Measurements from ENCODE around the gene DBN1.
"Not testable (repeated sequence)": the region's sequence is repeated elsewhere in the genome, so short reads cannot be mapped to it uniquely, and the experiment has no call there.

Gene DBN1

DNA sequence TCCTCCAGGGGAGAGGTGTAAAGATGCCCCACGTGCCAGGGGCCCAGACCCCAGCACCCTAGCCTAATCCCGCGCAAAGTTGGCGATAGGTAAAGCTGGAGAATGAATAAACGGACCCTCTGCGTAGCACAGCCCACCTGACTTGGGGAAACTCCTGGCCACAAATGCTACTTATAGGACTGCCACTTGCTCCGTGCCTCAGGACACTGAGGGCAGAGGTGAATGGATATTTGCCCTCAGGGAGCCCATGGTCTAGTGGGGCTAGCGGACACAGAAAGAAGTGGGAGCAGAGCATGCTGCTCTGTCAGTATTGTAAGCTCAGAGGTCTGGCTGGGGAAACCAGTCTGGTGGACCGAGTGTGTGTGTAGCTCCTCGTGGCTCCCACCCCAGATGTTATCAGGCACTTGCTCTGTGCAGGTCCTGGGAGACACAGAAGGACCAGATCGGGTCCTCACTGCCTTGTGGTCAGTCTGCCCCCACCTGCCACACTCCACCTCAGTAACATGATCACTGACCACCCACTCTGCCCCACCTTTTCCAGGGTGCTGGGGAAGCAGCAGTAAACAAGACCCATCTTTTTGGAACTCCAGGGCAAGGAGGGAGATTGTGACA, 46.1 kb downstream of the DBN1 start:
- no peak for DNase-seq

DNA sequence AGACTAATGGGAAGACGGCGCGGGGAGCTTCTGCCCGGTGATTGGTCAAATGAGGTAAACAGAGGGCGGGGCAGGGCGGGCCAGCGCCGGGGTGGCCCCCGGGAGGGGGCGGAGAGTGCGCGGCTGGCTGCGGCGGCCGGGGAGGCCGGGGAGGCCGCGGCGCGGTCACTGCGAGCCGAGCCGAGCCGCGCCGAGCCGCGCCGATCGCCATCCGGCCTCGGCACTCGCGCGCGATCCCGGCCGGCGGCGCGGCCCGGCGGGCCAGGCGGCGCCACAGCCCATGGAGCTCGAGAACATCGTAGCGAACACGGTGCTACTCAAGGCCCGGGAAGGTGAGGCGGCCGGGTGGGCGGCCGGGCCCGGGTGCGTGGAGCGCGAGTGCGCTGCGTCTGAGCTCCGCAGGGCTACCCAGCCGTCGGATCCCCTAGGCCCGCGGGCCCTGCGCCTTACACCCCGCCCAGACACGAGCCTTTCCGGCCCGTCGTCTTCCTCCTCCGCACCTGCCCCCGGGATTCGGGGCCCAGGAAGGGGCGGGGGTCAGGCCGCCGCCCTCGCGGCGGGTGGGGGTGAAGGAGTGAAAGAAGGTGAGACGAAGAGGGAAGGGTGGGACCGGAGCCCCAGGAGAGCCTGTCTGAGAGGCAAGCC, 46.7 kb downstream of the DBN1 start, which contains the start of gene GRK6:
GRK6 (plus strand) TSS at position 111 of the 645 bp plus-strand sequence; CDS start at position 281, 170 bp downstream.
- peak; percentile 49 to 58 for DNase-seq

DNA sequence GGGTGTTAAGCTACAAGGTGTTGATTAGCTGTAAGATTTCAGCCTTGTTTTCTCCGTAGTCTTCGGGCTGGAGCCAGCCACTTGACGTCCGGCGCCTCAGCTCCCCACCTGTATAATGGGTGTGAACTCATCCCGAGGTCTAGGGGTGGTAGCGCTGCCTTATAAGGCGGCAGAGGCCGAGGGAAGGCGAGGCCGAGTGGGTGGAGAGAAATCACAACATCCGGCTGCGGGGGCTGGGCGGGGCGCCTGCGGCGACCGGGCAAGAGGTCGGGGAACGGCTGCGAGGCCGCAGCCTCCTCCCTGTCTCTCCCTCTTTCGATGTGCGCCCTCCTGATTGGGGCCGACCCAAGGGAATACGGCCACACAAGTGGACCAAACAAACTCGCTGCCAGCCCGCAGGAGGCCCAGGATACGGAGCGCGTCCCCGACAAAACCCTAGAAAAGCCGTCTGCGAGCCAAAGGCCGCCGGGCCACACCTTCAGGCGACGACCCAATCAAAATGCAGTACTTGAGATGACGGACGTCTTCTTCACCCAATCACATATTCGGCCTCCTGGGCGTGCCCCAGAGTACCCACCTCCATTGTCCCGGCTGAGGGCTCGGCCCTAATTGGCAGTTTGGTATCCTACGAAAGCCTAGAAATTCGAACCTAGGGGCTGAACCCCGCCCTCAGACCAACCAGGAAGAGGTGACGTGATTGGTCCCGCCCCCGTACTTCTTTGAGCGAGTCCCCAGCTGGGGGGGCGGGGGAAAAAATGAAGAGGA, 47.5 kb downstream of the DBN1 start:
- DNase-seq: peak; percentile 100

DNA sequence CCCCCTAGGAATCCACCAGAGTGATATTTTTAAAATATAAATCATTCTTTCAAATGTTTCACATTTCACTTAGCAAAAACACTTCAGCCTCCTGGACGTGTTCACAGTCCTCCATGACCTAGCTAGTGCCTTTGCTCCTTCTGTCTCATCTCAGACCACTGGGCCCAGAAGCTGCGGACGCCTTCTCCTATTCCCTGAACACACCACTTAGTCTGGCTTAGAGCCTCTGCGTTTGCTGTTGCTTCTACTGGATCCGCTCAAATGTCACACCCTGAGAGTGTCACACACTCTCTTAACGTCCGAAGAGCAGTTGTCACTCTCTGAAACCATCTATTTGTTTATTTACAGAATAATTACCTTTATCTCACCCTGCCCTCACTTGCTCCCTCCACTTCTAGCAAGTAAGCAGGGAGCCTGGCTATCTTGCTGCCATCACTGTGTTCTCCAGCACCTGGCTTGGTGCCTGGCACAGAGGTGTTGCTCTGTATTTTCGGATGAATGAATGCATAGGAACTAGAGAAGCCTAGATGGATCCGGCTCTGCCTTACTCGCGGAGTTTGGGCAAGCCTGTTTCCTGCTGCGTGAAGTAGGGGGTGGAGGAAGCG, 48.1 kb downstream of the DBN1 start:
- DNase-seq: no peak

DNA sequence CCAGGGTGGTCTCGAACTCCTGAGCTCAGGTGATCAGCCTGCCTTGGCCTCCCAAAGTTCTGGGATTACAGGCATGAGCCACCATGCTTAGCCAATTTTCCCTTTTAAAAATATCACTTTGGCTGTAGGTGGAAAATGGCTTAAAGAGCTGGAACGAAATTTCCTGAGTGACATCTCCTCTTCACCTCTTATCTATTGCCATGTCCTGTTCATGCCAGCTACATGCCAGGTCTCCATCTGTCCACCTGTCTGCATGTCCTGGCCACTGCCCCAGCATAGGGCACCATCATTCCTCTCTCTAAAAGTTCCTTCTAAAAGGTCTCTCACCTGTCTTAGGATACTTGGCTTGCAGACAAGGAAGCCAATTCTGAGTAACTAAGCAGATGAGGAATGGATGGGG, 49.8 kb downstream of the DBN1 start:
- DNase-seq: no peak

DNA sequence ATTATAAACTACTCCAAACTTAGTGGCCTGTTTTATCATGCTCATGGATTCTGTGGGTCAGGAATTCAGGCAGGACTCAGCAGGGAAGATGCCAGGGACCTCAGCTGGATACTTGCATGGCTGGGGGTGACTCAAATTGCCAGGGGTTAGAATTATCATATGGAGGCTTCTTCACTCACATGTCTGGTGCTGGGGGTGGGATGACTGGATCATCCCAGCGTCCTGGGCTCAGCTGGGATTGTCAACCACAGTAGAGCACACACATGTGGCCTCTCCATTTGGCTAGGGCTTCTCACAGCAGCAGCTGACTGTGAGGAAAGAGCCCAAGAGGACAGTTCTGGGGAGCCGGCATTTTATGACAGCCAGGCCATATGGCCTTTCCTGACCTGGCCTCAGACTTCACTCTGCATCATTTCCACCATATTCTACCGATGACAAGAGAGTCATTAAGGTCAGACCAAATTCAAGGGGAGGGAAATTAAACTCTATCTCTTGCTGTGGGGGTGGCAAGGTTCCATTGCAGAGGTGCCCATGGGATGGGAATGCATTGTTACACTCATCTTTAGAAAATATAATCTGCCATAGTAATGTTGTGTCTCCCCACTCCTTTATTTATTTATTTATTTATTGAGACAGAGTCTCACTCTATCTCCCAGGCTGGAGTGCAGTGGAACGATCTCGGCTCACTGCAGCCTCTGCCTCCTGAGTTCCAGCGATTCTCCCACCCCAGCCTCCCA, 52.2 kb downstream of the DBN1 start:
- no peak for DNase-seq

DNA sequence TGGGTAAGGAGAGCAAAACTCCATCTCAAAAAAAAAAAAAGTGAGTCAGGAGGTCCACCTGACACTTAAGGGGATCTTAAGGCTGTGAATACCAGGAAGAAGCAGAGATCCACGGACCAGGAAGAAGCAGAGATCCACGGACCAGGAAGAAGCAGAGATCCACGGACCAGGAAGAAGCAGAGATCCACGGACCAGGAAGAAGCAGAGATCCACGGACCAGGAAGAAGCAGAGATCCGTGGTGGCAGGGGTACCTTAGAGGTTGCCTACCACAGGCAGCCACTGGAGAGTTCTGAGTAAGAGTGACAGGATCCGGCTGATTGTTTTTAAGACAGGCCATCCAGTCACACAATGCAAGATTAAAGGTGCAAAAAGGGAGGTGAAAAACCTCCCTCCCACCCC, 53.0 kb downstream of the DBN1 start:
- not testable (repeated sequence) for DNase-seq

DNA sequence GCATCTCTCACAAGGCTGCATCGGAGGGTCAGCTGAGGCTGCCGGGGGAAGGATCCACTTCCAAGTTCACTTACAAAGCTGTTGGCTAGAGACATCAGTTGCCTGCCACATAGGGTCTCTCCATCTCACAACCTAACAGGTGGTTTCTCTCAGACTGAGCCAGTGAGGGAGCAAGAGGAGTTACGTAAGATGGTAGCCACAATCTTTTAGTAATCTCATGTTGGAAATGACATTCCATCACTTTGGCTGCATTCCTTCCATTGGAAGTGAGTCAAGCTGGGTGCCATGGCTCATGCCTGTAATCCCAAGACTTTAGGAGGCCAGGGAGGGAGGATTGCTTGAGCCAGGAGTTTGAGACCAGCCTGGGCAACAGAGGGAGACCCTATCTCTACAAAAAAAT, 54.4 kb downstream of the DBN1 start:
- DNase-seq: no peak

DNA sequence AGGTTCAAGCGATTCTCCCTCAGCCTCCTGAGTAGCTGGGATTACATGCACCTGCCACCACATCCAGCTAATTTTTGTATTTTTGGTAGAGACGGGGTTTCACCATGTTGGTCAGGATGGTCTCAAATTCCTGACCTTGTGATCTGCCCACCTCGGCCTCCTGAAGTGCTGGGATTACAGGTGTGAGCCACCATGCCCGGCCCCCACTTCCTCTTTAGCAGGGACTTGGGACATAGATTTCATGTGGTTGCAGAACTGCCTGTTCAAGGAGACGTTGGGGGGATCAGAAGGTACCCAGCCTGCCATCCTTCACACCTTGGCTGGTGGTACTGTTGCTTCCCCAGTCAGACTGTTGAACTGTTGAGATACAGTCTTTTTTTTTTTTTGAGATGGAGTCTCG, 56.4 kb downstream of the DBN1 start:
- not testable (repeated sequence) for DNase-seq

DNA sequence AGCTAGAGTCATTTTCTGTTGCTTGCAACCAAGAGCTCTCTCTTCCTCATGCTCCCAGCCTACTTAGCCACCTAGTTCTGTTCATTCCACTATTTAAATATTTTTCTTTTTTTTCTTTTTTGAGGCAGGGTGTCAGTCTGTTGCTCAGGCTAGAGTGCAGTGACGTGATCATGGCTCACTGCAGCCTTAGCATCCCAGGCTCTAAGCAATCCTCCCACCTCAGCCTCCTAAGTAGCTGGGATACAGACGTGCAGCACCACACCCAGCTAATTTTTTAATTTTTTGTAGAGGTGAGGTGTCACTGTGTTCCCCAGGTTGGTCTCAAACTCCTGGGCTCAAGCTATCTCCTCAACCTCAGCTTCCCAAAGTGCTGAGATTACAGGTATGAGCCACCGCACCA, 59.0 kb downstream of the DBN1 start:
- no peak for DNase-seq

DNA sequence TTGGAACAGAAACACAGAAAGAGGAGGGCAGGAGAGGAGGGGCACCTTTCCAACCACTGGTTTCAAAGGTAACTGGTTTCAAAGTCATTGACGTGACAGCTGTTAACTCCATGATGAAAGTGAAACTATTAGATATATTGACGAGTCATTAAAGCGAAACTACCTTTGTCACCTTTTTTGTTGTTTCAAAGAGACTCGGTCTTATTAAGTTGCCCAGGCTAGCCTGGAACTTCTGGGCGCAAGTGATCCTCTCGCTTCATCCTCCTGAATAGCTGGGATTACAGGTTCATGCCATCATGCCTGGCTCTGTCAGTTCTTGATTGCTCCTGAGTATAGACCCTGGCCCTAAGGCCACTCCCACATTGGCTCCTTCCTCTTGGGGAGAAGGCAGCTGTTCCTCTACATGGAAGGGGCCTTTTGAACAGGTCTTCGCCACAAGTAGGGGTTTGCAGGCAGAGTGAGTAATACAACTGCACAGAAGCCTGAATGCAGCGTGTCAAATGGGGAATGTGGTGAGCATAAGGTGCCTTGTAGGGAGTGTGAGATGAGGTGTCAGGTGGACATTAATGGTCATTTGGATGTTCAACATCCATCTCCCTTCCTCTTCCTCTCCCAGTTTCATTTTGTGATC, 60.7 kb downstream of the DBN1 start:
- no peak for DNase-seq

DNA sequence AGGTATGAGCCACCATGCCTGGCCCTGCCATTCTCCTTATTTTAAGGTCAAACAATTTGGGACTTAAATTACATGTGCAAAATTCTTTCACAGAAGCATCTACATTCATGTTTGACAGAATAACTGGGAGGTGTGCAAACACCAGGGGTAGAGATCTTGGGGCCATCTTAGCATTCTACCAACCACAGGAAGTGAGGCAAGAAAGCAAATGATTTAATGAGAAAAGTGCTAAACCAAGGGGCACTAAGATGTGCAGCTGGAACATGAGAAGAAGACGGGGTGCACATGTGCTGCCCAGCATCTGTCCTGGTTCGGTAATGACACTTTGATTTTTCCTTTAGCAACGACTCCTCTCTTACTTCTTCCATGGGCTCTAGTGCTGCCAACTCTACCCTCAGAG, 62.9 kb downstream of the DBN1 start:
- DNase-seq: no peak

DNA sequence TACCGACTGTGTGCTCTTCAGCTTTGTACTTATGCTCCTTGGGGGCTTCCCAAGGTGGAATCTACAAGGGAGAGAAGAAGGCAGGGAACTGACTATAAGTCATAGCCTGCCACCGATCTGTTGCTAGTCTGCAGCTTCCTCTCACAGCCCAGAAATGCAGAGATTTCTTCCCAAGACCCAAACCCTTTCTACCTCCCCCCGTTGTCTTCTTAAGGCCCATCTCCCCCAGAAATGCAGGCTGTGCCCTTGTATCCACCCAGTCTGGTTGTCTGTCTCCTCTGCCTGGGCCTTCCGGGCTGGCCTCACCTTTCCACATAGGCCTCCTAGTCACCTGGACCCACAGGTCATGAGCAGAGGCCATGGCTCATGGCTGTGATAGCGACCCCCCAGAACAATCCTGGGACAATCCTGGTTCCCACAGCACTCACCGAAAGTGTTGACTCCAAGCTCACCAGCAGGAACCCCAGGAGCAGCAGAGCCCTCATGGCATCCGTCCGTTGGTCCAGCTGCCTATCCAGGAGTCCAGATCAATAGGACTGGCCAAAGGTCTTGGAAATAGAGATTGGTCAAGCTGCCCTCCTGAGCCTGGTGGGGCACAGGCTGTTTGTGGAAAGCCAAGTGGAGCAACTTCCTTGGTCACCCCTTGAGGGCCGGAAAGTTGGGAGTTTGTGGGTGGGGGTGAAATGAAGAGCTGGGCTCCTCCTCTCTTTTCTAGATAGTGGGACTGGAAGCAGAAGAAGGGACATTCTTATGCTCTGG, 64.2 kb downstream of the DBN1 start, which contains the start of gene F12:
F12 (minus strand) TSS at position 522 of the 759 bp plus-strand sequence; CDS start at position 485, 37 bp downstream.
- no peak for DNase-seq

Data from activated CD4-positive, alpha-beta T cell treated with anti-CD3 and anti-CD28 coated beads, Interleukin-2, amount 50 U/mL, for 4 hours (primary cell).